G401 (cell line): ENCODE data around the gene PRXL2B. TPM values are rescaled to one million over a fixed set of nuclear protein-coding genes. Genes with fewer than 3 reads are reported as not detected.
"Not testable (repeated sequence)": the region's sequence is repeated elsewhere in the genome, so short reads cannot be mapped to it uniquely, and the experiment has no call there.

Experiments
- DNase-seq: peaks from one replicate; pipeline ENCODE4 v3.0.0-alpha.2; 2015; ENCODE audit warnings: low spot score
- in situ Hi-C: cut with HindIII; loops from 2 replicates; pipeline ENCODE4 v1.10.0; 2016; ENCODE audit warnings: low sequenced_read_pairs, mixed read lengths
- total RNA-seq: library from RNA; depleted of rRNA; stranded (reverse); fragments of >200 nt; shearing (Covaris generic); gene quantifications from 2 replicates; pipeline ENCODE4 v1.2.3, GENCODE V29; 2014

PRXL2B gene
- total RNA-seq, 1 experiment from 2014 or later: 26.9 TPM

DNA sequence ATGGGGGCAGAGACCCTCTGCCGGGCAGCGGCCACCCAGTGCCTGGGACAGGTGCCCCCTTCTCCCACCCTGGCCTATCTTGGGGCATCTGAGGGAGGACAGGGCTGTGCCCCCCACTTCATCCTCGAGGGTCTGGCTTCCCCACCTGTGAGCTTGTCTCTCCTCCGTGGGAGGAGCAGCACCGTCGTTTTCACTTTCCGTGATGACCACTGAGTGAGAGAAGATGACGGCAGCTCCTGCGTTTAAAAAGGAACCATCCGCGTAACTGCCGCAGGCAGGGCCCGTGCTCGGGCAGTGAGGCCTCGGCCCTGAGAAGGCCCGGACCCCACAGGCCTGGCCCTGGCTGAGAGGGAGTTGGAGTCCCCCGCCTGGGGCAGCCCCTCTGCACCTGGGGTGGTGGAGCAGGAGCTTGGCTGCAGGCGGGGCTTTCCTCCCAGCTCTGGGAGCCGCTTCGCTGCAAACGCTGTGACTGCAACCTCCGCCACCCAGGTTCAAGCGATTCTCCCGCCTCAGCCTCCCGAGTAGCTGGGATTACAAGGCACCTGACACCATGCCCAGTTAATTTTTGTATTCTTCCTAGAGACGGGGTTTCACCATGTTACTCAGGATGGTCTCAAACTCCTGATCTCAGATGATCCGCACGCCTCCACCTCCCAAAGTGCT, 37.1 kb upstream of the PRXL2B start:
- in situ Hi-C loops, DNase-seq: not testable (repeated sequence)

DNA sequence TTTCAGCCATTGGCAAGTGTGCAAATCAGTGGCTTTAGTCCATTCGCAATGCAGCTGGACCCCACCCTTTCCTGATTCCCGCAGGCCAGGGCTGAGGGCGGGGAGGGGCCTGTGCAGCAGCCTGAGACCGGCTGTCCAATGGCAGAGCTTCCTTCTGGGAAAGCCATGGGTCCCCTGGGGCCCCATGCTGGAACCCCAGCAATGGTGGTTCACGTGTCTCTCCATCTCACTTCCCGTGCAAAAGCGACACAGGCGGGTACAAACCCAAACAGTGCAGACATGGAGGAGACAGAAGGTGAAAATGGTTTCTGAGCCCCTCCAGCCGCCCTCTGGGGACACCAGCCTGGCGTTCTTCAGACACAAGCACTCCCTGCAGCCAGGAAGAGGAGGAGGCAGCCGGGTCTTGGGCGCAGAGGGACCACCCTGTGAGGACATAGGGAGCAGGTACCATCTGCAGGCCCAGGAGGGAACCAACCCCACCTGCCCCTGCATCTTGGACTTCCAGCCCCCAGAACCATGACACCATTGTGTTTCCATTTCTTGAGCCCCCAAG, 36.2 kb upstream of the PRXL2B start:
- in situ Hi-C loops: not testable (repeated sequence)

DNA sequence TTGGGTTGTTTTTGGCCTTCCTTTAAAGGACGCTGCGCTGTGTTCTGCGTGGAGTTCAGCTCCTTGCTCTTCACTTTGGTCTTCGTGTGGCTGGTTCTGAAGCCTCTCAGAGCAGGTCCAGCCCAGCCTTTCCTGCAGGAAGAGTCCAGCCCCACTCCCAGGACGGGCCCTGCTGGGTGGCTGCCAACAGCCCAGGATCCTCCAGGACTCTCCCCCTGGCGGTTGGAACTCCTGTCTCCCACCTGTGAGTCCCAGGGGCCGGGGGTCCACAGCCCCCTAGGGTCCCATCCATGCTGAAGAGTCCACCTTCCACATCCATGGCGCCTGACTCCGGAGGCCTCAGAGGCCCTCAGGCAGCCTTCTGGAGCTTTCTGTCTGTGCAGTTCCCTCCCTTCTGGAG, 35.0 kb upstream of the PRXL2B start:
- in situ Hi-C loops, DNase-seq: not testable (repeated sequence)

More for the DNA sequence above, 36.2 kb upstream of the PRXL2B start:
- DNase-seq: not testable (repeated sequence)

DNA sequence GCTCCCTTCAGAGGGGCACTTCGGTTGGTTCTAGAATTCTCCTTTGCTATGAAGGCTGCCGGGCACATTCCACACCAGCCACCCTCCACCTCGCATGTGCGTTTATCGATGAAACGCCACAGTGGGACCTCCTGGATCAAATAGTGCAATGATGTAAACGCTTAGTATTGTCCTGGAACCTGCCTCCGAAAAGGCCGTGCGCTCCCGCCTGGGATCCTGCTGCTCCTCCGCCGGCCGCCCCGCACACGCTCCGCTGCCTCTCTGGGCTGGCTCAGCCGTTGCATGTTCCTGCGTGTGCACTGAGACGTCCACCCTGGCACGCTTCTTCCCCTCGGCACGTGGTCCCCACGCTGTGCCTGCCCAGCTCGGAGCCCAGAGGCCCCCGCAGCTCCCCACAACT, 34.4 kb upstream of the PRXL2B start:
- DNase-seq: no peak
- in situ Hi-C loops: no loop called here

DNA sequence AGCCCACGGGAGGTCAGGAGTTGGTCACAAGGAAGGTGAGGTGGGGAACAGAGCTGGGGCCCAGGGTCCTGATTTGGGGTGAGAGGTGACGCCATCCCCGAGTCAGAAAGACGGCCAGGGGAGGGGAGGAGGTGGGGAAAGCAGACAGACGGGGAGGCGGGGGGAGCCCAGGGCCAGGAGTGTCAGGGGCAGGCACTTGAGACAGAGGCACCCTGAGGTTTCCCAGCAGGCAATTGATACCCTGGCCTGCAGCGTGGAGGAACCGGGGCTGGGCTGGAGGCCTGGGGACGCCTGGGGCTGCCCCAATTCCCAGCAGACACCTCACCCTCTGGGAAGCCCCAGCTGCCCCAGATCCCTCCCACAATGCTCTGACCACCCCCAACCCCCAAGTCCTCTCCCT, 33.5 kb upstream of the PRXL2B start:
- in situ Hi-C loops: not testable (repeated sequence)

DNA sequence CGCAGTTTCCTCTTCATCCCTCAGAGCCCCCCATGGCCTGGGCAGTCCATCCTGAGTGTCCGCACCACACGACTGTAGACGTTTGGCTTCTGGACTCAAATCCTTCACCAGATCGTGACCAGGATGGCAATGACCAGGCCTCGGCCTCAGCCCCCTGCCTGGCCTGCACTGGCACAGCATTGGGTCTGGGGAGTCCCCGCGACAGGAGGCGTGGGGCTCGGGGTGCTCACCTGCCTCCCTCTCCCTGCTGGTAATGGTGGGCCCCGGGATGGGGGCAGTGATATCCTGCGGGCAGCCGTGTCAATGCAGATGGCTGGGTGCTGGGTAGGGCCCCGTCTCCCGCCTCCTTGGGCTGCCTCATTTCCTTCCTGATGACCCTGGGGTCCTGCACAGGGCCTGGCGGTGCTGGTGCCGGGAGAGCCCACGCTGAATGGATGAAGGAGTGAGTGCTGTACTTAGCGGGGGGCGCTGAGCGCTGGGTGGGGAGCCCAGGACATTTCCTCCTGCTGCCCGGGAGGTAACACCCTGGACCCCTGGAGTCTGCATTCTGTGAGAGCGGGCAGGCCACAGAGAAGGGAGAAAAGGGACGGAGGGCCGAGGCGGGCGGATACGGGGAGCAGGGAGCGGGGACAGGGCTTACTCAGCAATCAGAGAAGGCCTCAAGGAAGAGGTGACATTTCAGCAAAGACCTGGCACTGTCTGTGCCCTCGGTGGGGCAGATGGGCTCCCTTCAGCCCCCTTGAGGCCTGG, 32.5 kb upstream of the PRXL2B start:
- in situ Hi-C loops: no loop called here
- DNase-seq: no peak

More for the DNA sequence above, 33.5 kb upstream of the PRXL2B start:
- DNase-seq: not testable (repeated sequence)

DNA sequence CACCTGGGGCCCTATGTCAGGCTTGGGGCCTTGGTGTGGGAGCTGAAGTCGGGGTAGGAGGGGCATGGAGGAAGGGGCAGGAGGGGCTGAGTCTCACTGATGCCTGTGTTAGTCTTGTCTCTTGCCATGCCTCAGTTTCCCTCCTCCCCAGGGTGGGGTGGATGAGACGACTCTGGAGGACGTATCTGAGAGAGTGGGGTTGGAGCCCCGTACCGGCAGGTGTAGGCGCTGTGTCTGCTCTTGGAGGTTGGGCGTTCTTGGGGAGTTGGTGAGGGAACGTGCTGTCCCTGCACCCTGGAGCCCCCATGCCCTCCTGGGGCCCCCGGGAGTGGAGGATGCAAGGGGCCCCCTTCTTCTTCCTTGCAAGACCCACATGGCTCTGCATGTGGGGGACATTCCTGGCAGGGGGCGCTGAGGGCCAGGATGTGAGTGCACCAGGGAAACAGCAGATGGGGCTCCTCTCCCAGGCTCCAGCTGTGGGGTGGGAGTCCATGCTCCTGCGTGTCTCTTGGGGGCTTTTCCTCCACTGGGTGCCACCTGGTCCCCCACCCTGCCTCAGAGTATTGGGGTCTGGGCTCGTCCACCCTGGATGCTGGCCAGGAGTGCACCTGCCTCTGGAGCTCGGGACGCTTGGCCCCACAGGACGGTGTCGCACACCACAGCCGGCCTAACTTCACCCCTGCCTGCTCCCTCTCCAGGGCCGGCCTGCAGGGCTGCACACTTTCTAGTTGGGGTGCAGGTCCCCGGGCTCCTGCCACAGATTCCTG, 31.8 kb upstream of the PRXL2B start:
- in situ Hi-C loops: no loop called here
- no peak for DNase-seq

DNA sequence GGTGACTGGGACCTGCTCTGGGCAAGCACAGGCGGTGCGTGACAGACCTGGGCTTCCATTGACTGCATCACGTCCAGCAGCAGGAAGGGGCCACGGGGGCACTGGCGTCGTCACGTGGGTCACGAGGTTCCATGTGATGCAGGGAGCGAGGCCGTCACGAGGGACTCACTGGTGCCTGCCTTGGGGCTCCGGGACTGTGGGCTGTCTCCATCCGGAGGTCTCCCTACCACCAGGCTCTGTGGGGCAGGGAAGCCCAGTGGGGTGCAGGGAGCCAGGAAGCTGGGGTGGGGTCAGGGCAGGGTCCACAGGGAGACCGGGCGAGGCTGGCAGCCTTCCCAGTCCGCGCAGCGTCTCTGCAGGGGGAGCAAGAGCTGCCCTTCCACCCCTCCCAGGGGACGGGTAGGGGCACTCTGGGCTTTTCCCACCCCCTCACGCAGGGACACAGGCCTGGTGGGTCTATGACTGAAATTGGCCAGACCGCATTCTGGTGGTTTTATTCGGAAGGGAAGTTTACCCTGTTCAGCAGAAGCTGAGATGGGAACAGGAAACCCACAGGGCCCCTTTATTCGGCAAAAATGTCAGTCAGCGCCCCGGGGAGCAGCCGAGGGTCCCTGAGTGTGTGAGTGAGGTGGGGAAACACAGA, 30.8 kb upstream of the PRXL2B start:
- in situ Hi-C loops: no loop called here
- no peak for DNase-seq

DNA sequence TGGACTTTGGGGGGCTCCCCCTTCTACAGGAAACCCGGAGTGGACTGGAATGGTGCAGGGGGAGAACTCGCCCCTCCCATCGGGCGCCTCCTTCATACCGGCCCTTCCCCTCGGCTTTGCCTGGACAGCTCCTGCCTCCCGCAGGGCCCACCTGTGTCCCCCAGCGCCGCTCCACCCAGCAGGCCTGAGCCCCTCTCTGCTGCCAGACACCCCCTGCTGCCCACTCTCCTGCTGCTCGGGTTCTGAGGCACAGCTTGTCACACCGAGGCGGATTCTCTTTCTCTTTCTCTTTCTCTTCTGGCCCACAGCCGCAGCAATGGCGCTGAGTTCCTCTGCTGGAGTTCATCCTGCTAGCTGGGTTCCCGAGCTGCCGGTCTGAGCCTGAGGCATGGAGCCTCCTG, 30.3 kb upstream of the PRXL2B start, which contains the start of gene TNFRSF14:
TNFRSF14 (plus strand) TSS at position 95 of the 401 bp plus-strand sequence; CDS start at position 389, 294 bp downstream.
- in situ Hi-C loops: no loop called here
- no peak for DNase-seq

DNA sequence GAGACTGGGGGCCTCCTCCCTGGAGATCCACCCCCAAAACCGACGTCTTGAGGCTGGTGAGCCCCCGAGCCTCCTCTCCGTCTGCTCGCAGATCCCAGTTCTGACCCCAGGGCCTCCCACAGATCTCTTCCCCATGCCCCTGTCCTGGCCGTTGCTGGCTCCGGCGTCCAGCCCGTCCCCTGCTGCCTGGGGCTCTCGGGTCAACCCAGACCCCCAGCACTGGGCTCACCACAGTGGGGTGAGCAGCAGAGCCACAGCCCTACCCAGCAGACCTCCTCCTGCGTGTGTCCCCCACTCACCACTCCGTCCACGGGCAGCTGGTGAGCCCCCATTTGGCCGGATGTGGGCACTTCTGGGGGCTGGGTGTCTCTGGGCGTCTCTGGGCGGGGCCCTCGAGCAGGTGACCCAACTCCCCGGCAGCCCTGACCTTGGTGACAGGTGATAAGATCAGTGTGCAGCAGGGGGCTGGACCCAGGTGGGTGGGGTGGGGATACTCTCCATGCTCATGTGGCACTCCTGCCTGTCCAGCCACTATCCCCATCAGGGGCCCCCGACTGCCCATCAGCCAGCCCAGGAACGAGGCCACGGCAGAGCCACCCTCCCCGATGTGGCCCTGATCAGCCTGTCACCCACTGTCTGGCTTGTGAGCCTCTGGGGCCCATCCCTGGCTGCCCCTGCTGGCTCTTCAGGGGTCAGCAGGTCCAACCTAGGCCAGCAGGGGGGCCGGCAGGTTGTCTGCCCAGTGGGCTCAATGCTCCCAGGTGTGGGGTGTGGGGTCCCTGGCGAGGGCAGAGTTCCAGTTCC, 29.7 kb upstream of the PRXL2B start:
- in situ Hi-C loops: no loop called here
- DNase-seq: no peak

DNA sequence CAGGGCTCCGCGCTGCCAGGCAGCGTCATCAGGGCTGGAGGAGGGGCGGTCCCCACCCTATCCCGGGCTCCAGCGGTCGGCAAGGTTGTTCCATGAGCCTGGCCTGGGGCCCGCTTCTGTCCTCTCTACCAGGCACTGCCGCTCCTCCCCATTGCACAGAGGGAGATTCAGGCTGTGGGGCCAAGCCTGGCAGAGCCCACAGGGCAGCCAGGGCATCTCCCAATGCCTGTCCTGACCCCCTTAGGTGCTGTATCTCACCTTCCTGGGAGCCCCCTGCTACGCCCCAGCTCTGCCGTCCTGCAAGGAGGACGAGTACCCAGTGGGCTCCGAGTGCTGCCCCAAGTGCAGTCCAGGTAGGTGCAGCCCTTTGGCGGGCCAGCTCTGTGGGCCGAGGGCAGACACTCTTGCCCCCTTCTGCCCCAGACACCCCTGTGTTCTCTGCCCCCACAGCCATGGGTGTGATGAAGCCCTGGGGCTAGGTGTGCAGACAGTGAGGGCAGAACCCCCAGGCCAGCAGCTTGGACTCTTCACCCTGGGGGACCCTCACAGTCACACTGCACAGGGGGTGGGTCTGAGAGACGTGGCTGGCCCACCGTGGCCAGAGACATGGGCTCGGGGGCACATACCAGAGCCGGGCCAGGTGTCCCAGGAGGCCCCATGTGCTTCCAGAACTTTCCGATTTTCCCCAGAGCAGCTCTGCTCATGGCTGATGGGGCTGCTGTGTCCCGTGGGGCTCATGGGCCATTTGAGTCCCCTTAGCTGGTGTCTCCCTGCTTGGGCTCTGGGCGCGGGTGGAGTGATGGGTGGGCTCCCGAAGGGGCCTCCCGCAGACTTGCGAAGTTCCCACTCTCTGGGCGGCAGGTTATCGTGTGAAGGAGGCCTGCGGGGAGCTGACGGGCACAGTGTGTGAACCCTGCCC, 28.8 kb upstream of the PRXL2B start:
- in situ Hi-C loops: no loop called here
- no peak for DNase-seq

DNA sequence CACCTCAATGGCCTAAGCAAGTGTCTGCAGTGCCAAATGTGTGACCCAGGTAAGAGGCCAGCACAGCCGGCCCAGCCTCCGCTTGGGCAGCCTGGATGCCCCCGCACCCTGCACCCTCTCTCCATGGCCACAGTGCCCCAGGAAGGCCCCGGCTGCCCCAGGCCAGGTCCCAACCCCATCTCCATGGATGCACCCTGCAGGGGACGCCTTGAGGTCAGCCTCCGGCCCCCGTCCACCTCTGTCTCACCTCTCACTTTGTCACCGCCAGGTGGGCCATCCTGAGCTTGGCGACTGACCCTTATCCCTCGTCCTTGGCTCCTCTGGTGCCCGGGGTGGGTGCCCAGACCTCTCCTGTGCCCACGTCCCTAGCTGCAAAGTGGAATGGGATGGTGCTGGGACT, 28.2 kb upstream of the PRXL2B start:
- DNase-seq: no peak
- in situ Hi-C loops: no loop called here

DNA sequence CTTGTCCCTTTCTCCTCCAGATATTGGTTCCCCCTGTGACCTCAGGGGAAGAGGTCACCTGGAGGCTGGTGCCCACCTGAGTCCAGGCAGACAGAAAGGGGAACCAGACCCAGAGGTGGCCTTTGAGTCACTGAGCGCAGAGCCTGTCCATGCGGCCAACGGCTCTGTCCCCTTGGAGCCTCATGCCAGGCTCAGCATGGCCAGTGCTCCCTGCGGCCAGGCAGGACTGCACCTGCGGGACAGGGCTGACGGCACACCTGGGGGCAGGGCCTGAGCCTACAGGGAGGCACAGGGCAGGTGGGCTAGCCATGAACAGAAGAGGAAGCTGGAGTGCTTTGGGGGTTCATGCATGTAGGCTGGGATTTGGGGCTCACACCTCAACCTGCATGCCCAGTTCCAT, 27.7 kb upstream of the PRXL2B start:
- DNase-seq: no peak
- in situ Hi-C loops: no loop called here

DNA sequence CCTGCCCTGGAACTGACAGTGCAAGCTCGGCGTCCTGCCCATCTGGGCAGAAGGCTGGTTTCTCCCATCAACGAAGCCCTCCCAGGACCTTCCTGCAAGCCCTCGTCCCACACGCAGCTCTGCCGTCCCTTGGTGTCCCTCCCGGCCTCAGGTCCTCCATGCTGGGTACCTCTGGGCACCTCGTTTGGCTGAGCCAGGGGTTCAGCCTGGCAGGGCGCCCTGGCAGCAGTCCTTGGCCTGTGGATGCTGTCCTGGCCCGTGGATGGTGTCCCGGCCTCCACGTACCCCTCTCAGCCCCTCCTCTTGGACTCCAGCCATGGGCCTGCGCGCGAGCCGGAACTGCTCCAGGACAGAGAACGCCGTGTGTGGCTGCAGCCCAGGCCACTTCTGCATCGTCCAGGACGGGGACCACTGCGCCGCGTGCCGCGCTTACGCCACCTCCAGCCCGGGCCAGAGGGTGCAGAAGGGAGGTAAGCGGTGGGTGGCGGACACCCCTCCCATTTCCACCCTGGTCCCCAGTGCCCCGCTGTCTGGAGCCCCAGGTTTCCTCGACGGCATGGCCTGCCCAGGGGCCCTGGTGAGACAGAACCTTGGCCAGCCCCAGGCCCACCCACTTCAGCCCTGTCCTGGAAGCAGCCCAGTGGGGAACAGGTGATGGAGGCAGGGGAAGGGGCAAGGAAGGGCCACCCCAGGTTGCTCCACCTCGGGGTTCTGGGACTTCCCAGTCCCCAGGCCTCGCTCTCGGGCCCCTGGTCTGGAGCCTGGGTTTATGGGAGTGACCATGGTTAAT, 26.9 kb upstream of the PRXL2B start:
- DNase-seq: no peak
- in situ Hi-C loops: no loop called here

DNA sequence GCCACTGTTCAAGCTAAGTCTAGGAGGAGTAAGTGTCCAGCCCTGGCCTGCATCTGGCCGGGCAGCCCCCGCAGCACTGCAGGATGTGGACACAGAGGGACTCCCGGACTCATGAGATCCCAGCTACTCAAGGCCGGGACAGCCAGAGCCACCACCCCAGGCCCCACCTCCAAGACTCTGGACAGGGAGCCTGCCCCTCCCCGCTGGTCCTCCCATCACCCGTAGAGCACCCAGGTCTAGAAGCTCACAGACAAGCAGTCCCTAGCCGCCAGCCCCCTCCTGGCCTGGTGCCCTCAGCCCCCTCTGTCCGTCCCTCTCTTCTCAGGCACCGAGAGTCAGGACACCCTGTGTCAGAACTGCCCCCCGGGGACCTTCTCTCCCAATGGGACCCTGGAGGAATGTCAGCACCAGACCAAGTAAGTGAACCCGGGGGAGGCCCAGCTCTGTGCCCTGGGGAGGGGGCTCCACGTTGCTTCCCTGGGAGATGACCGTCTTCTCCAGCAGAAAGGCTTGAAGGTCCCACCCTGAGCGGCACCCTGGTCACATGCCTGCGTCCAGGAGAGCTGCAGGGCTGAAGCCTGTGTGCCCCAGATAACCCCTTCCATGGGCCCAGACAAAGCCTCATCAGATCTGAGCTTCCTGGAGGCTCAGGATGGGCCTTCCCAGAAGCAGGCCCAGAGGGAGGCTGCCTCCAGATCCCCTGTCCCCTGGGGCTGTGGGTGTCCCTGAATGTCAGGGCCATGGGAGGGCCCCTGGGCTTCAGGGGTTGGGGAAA, 26.1 kb upstream of the PRXL2B start:
- in situ Hi-C loops: no loop called here
- no peak for DNase-seq

DNA sequence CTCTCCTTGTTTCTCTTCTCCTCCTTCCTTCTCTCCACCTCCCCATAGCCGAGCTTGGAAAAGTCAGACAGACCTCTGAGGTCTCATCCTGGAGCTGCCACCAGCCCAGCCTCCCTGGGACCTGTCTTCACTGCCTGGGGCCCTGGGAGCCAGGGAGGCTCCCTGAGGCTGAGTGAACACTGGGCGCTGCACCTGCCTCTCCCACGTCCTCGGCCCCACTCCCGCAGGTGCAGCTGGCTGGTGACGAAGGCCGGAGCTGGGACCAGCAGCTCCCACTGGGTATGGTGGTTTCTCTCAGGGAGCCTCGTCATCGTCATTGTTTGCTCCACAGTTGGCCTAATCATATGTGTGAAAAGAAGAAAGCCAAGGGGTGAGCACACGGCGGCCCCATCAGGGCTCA, 25.1 kb upstream of the PRXL2B start:
- DNase-seq: no peak
- in situ Hi-C loops: no loop called here
